ENCODE data around the gene MRGPRE.
A peak's percentile ranks its signal among the peaks of the same experiment; 100 is the strongest.

Gene MRGPRE

GRCh38 chr11:3208272-3208671, 23.9 kb downstream of the MRGPRE start:
- DNase-seq, result no peak

- no peak for DNase-seq
These were observed 24.6 kb downstream of the MRGPRE start for GRCh38 chr11:3207526-3208189.

GRCh38 chr11:3206922-3207204, 25.4 kb downstream of the MRGPRE start:
- no peak for DNase-seq

GRCh38 chr11:3206156-3206921, 25.9 kb downstream of the MRGPRE start:
- no peak for DNase-seq

- no peak for DNase-seq
These were observed 26.7 kb downstream of the MRGPRE start for GRCh38 chr11:3205261-3206155.

GRCh38 chr11:3204141-3205015, 27.8 kb downstream of the MRGPRE start:
- DNase-seq, result no peak

GRCh38 chr11:3203221-3204043, 28.8 kb downstream of the MRGPRE start:
- DNase-seq, result no peak

GRCh38 chr11:3202759-3203158, 29.5 kb downstream of the MRGPRE start:
- DNase-seq, result no peak

- DNase-seq, result no peak
These were observed 29.9 kb downstream of the MRGPRE start for GRCh38 chr11:3202305-3202704.

GRCh38 chr11:3201677-3202181, 30.5 kb downstream of the MRGPRE start:
- no peak for DNase-seq

- DNase-seq, result no peak
These were observed 31.1 kb downstream of the MRGPRE start for GRCh38 chr11:3201112-3201581.

- no peak for DNase-seq
These were observed 31.7 kb downstream of the MRGPRE start for GRCh38 chr11:3200388-3201111.

- DNase-seq, result peak in 1 of 2 donors; percentile 7
These were observed 32.5 kb downstream of the MRGPRE start for GRCh38 chr11:3199537-3200295.

GRCh38 chr11:3198815-3199214, 33.4 kb downstream of the MRGPRE start:
- peak in 1 of 2 donors; percentile 4 for DNase-seq

- peak in 1 of 2 donors; percentile 3 for DNase-seq
These were observed 34.2 kb downstream of the MRGPRE start for GRCh38 chr11:3197878-3198528.

GRCh38 chr11:3197044-3197695, 35.0 kb downstream of the MRGPRE start:
- peak in 1 of 2 donors; percentile 3 for DNase-seq

GRCh38 chr11:3196161-3197043, 35.8 kb downstream of the MRGPRE start:
- DNase-seq, result no peak
